Naive thymus-derived CD4-positive, alpha-beta T cell (primary cell): Measurements from ENCODE around the gene APP. TPM values are rescaled to one million over a fixed set of nuclear protein-coding genes. Genes with fewer than 3 reads are reported as not detected.
A peak's percentile ranks its signal among the peaks of the same experiment; 100 is the strongest.

Source experiments
- ATAC-seq: fragments of 150-1000 bp; cut with Tn5 transposase; 2 replicates; pipeline ENCODE4 v1.10.0; 2021; ENCODE audit warnings: mild to moderate bottlenecking, moderate library complexity
- CTCF ChIA-PET: fragments of 350-600 bp; sonication (Branson Sonifier 250); formaldehyde crosslinking; loops from one replicate; lab custom pipeline; 2021; ENCODE audit warnings: antibody characterized with exemption; lab: Charles Lee
- POLR2A ChIA-PET: fragments of 350-600 bp; sonication (Branson Sonifier 250); formaldehyde crosslinking; loops from one replicate; lab custom pipeline; 2021; ENCODE audit warnings: antibody characterized with exemption, inconsistent platforms; lab: Charles Lee
- DNase-seq, 9 donors: peaks; one replicate each; pipeline versions ENCODE4 v3.0.0 to v3.0.0-alpha.2; 2020 to 2022; ENCODE audit warnings: mixed read lengths in 1 of 9
- H3K27ac ChIP-seq: one replicate; pipeline ENCODE4 v1.7.0; 2013; ENCODE audit warnings: mild to moderate bottlenecking, low read depth, low read length, moderate library complexity
- H3K27me3 ChIP-seq, 2 donors: one replicate each; pipeline ENCODE4 v1.7.0; 2013; ENCODE audit warnings: low read length in 2 of 2, mild to moderate bottlenecking in 2 of 2, moderate library complexity in 2 of 2; ENCODE audit not compliant: control insufficient read depth in 2 of 2, insufficient read depth in 2 of 2
- H3K36me3 ChIP-seq, 3 experiments: 1 replicate in 2 of 3; 2 replicates in 1 of 3; pipeline ENCODE4 v1.7.0; 2013; ENCODE audit warnings: low read length in 3 of 3, mild to moderate bottlenecking in 3 of 3, moderate library complexity in 1 of 3; ENCODE audit not compliant: insufficient read depth in 3 of 3, control insufficient read depth in 2 of 3
- H3K4me1 ChIP-seq, 2 donors: one replicate each; pipeline ENCODE4 v1.7.0; 2013; ENCODE audit warnings: low read length in 2 of 2, mild to moderate bottlenecking in 2 of 2, moderate library complexity in 1 of 2; ENCODE audit not compliant: control insufficient read depth in 2 of 2, insufficient read depth in 2 of 2
- H3K4me3 ChIP-seq: 2 replicates; pipeline ENCODE4 v1.7.0; 2013; ENCODE audit warnings: mild to moderate bottlenecking, low read length
- H3K9me3 ChIP-seq, 3 experiments: 1 replicate in 2 of 3; 2 replicates in 1 of 3; pipeline ENCODE4 v1.7.0; 2013; ENCODE audit warnings: low read length in 3 of 3; ENCODE audit not compliant: control insufficient read depth in 2 of 3
- H3K27ac Mint-ChIP-seq, 9 donors: one replicate each; pipeline ENCODE4 v1.8.0; 2020 to 2022; ENCODE audit warnings: mixed read lengths in 9 of 9, mild to moderate bottlenecking in 8 of 9, moderate library complexity in 5 of 9, inconsistent platforms in 2 of 9
- H3K27me3 Mint-ChIP-seq, 5 donors: one replicate each; pipeline ENCODE4 v1.8.0; 2021 to 2022; ENCODE audit warnings: mixed read lengths in 5 of 5, mild to moderate bottlenecking in 1 of 5
- H3K36me3 Mint-ChIP-seq, 5 donors: one replicate each; pipeline ENCODE4 v1.8.0; 2020 to 2022; ENCODE audit warnings: mixed read lengths in 5 of 5, mild to moderate bottlenecking in 3 of 5, inconsistent platforms in 1 of 5
- H3K4me1 Mint-ChIP-seq, 7 donors: one replicate each; pipeline ENCODE4 v1.8.0; 2020 to 2022; ENCODE audit warnings: mixed read lengths in 7 of 7, mild to moderate bottlenecking in 3 of 7, inconsistent platforms in 1 of 7
- H3K4me3 Mint-ChIP-seq, 10 donors: one replicate each; pipeline ENCODE4 v1.8.0; 2020 to 2022; ENCODE audit warnings: mild to moderate bottlenecking in 10 of 10, mixed read lengths in 10 of 10, moderate library complexity in 6 of 10, inconsistent platforms in 2 of 10
- H3K9me3 Mint-ChIP-seq, 11 donors: one replicate each; pipeline ENCODE4 v1.8.0; 2020 to 2022; ENCODE audit warnings: mixed read lengths in 11 of 11, mild to moderate bottlenecking in 4 of 11, inconsistent platforms in 1 of 11, moderate library complexity in 1 of 11
- intact Hi-C, 2 donors: fragments of 100-400 bp; cut with micrococcal nuclease; formaldehyde crosslinking; loops; one replicate each; pipeline ENCODE4 v1.15.1; 2023
- polyA plus RNA-seq, 2 donors: library from polyadenylated mRNA; unstranded; fragments of 300-500 nt; fragmentation: Illumina TruSeq; gene quantifications; one replicate each; pipeline ENCODE4 v1.2.3, GENCODE V29; 2021
- total RNA-seq, 6 experiments: library from RNA in 5 of 6; stranded (reverse) in 5 of 6; gene quantifications; 1 replicate in 5 of 6; 2 replicates in 1 of 6; pipeline ENCODE4 v1.2.3 and lab custom pipeline; 2021 to 2026

The APP gene
- total and polyA plus RNA-seq, 7 experiments from 2014 or later: 19.8 to 68.0 (median 54.9) TPM

DNA sequence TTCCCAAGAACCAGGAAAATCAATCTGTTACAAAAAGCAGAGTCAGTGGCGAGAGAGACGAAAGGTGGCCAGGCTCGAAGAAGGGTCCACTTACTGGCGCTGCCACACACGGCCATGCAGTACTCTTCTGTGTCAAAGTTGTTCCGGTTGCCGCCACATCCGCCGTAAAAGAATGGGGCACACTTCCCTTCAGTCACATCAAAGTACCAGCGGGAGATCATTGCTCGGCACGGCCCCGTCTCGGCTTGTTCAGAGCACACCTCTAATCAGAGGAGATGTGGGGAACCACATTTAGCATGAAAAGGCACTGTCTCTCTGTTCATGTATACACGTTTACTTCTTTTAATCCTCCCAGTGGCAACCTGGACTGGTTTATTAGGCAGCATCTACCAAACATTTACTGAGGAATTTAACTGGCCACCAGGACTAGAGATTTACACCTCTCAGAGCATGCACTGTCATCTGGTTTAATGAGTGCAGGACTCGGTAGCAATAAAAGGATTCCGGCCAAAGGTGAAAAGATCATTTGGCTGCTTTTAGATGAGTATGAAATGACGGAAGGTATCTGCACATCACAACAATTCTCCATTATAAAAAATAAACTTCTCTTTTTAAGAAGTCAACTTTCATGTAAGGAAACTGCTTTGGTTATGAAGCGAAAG lies 170.5 kb downstream of the APP start:
- peak overlapping the region in 4 of 9 donors; percentile 4 to 39 (median 18) for H3K27ac Mint-ChIP-seq
- Histone ChIP-seq H3K36me3 (no peaks in the 10 kb centered on the region), H3K4me3 (peak overlapping the region; percentile 12), H3K9me3 (no peaks in the 10 kb centered on the region), H3K4me1 (no peaks in the 10 kb centered on the region), H3K27me3 (no peaks in the 10 kb centered on the region), H3K27ac (no peak overlapping the region)
- intact Hi-C loops: loop anchor here in 1 of 2 donors (5.0 kb wide), 2 partner anchors 33 to 167 kb away; no protein-coding TSS in a partner anchor
- ATAC-seq (peak; percentile 82), DNase-seq (peak in 8 of 9 donors; percentile 16 to 64 (median 40))
- POLR2A ChIA-PET: no interaction called here
- H3K36me3 Mint-ChIP-seq: peaks cover 2 to 33% (median 15%) of the 10 kb centered on the region in 5 donors
- H3K9me3 Mint-ChIP-seq: no peaks in the 10 kb centered on the region
- peak overlapping the region; percentile 43 to 73 (median 61) for H3K4me3 Mint-ChIP-seq
- CTCF ChIA-PET: no interaction called here
- no peaks in the 10 kb centered on the region for H3K27me3 Mint-ChIP-seq
- peaks cover 2 to 18% (median 11%) of the 10 kb centered on the region in 7 donors for H3K4me1 Mint-ChIP-seq

DNA sequence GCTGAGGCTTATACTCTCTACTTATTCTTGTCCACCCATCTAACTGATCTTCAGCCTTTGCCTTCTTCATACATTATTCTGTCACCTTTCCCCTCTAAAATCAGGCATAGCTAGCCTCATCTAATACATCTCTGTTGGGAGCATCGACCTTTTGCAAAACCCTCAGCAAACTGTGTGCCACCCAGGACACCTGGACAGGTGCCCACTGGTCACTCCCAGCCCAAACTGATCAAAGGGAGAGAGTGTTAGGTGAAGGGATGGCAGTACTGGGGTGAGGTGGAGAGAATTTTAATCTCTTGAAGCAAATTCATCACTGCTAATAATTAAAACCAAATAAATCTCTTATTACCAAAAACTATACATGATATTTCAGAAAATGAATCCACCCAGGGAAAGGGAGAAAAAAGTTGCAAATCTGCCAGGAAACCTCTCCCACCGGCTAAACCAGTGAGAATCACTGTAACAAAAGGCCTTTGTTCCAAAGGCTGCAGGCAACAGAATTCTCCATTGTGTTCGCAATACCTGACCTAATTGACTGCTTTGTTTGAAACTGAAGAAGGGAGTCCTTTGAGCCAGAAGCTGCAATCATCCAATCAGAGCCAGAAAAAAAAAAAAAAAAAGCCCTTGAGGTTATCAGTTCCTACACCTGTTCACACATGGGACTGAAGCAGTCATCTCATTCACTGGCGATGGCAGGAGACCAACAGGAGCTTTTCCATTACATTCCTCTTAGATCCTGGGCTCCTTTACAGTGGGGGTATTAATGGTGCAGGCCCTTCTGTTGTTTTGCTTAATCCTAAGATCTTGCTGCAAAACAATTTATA lies 172.6 kb downstream of the APP start:
- Histone ChIP-seq H3K27me3 (no peaks in the 10 kb centered on the region), H3K36me3 (no peaks in the 10 kb centered on the region), H3K9me3 (no peaks in the 10 kb centered on the region), H3K4me1 (no peaks in the 10 kb centered on the region), H3K27ac (no peak overlapping the region), H3K4me3 (no peak overlapping the region)
- no peak for DNase-seq
- H3K36me3 Mint-ChIP-seq: peaks cover 0 to 45% (median 15%) of the 10 kb centered on the region in 5 donors
- intact Hi-C loops: no loop called here
- H3K4me3 Mint-ChIP-seq: no peak overlapping the region
- H3K27me3 Mint-ChIP-seq: no peaks in the 10 kb centered on the region
- POLR2A ChIA-PET: no interaction called here
- peaks cover 2 to 18% (median 11%) of the 10 kb centered on the region in 7 donors for H3K4me1 Mint-ChIP-seq
- no peak overlapping the region for H3K27ac Mint-ChIP-seq
- no peaks in the 10 kb centered on the region for H3K9me3 Mint-ChIP-seq
- no peak for ATAC-seq
- CTCF ChIA-PET: no interaction called here

DNA sequence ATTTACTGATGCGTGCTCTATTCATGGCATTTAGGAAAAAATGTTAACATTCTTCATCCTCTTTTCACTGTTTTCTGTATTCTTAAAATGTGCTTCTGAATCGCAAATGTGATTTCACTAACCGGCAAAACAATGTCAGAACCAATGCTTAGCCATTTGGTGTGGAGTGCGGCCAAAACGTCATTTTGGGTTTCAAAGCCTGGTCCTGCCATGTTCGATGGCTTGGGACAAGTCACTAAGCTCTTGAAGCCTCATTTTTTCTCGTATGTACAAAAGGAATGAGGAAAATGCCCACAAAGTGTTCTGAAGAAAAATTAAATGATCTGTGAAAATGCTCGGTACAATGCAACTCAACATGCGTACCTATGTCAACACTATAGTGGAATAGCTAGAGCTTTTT lies 175.3 kb downstream of the APP start:
- Mint-ChIP-seq H3K9me3 (no peaks in the 10 kb centered on the region), H3K27me3 (no peaks in the 10 kb centered on the region), H3K27ac (no peak overlapping the region), H3K4me1 (peaks cover 0 to 11% (median 9%) of the 10 kb centered on the region in 7 donors), H3K36me3 (peaks cover 0 to 52% (median 19%) of the 10 kb centered on the region in 5 donors), H3K4me3 (no peak overlapping the region)
- H3K27ac ChIP-seq: no peak overlapping the region
- no peak overlapping the region for H3K4me3 ChIP-seq
- ChIA-PET CTCF (no interaction called here), POLR2A (no interaction called here)
- no peak for ATAC-seq
- no peaks in the 10 kb centered on the region for H3K36me3 ChIP-seq
- H3K4me1 ChIP-seq: no peaks in the 10 kb centered on the region
- no peaks in the 10 kb centered on the region for H3K9me3 ChIP-seq
- intact Hi-C loops: no loop called here
- no peaks in the 10 kb centered on the region for H3K27me3 ChIP-seq
- DNase-seq: no peak

DNA sequence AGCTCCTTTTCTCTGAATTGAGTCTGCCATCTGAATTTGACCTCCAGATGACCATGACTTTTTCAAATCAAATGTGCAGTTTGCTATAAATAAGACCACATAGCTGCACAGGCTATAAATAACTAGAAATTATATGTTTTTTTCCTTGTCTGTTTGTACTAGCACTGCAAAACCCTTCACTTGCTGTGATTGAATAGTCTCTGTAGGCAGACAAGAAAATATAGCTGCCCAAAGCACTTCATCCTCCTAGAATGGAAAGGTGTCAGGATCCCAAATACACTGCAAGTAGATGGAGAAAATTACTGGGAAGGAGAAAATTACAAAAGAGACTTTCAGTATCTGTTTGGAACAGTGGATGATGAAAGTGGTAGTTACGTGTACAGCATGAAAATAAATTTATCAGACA lies 175.8 kb downstream of the APP start:
- no peaks in the 10 kb centered on the region for H3K9me3 Mint-ChIP-seq
- Histone ChIP-seq H3K27me3 (no peaks in the 10 kb centered on the region), H3K9me3 (no peaks in the 10 kb centered on the region), H3K4me3 (no peak overlapping the region), H3K36me3 (no peaks in the 10 kb centered on the region), H3K4me1 (no peaks in the 10 kb centered on the region), H3K27ac (no peak overlapping the region)
- peaks cover 0 to 55% (median 17%) of the 10 kb centered on the region in 5 donors for H3K36me3 Mint-ChIP-seq
- H3K27ac Mint-ChIP-seq: no peak overlapping the region
- CTCF ChIA-PET: no interaction called here
- POLR2A ChIA-PET: no interaction called here
- peaks cover 0 to 6% (median 4%) of the 10 kb centered on the region in 7 donors for H3K4me1 Mint-ChIP-seq
- H3K4me3 Mint-ChIP-seq: no peak overlapping the region
- H3K27me3 Mint-ChIP-seq: no peaks in the 10 kb centered on the region
- intact Hi-C loops: no loop called here
- DNase-seq (no peak), ATAC-seq (no peak)

DNA sequence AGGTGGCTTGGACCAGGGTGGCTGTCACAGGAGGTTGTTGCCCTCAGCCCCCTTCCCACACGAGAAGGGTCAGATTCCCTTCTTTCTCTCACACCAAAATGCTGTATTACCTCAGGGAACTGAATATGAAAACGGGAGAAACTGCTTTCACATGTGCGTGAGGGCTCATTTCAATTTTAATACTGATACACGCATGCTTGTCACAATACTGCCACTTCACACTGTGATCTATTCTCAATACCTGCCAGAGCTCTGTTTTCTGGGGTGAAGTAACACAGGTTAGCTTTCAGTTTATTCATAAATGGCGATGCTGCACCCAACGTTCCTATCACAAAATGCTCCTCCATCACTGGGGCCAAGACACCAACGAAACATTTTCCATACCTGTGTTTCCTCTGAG lies 181.8 kb downstream of the APP start:
- ATAC-seq (no peak), DNase-seq (no peak)
- H3K27ac ChIP-seq: no peak overlapping the region
- no peaks in the 10 kb centered on the region for H3K27me3 Mint-ChIP-seq
- H3K4me1 Mint-ChIP-seq: peaks cover 0 to 2% (median 0%) of the 10 kb centered on the region in 7 donors
- H3K27ac Mint-ChIP-seq: no peak overlapping the region
- H3K27me3 ChIP-seq: no peaks in the 10 kb centered on the region
- H3K9me3 Mint-ChIP-seq: no peaks in the 10 kb centered on the region
- no peak overlapping the region for H3K4me3 Mint-ChIP-seq
- H3K36me3 Mint-ChIP-seq: peaks cover 0 to 42% (median 18%) of the 10 kb centered on the region in 5 donors
- no peaks in the 10 kb centered on the region for H3K9me3 ChIP-seq
- no peak overlapping the region for H3K4me3 ChIP-seq
- intact Hi-C loops: no loop called here
- peaks cover 0 to 2% (median 0%) of the 10 kb centered on the region in 3 experiments for H3K36me3 ChIP-seq
- no peaks in the 10 kb centered on the region for H3K4me1 ChIP-seq
- ChIA-PET POLR2A (no interaction called here), CTCF (no interaction called here)

DNA sequence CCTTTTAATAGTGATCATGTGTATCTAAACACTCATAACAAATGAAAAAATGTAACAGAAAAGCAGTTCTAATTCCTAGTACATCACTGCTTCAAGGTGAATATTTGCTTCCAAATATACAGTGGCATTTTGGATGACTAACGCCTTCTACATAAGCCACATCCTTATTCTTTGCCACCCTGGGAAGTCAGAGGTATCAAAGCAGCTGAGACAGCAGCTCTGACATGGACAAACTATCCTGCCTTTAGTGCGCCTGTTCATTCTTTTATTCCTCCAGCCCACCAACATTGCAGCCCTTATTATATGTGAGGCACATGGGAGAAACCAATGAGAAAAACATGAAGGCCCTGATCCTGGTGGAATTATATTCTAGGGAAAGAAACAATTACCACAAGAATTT lies 183.0 kb downstream of the APP start:
- DNase-seq: no peak
- Mint-ChIP-seq H3K4me3 (no peak overlapping the region), H3K27me3 (no peaks in the 10 kb centered on the region), H3K36me3 (peaks cover 0 to 39% (median 18%) of the 10 kb centered on the region in 5 donors), H3K4me1 (peaks cover 0 to 2% (median 0%) of the 10 kb centered on the region in 7 donors), H3K9me3 (no peaks in the 10 kb centered on the region), H3K27ac (no peak overlapping the region)
- ChIA-PET POLR2A (no interaction called here), CTCF (no interaction called here)
- H3K9me3 ChIP-seq: no peaks in the 10 kb centered on the region
- H3K4me3 ChIP-seq: no peak overlapping the region
- H3K27ac ChIP-seq: no peak overlapping the region
- ATAC-seq: no peak
- no peaks in the 10 kb centered on the region for H3K27me3 ChIP-seq
- no peaks in the 10 kb centered on the region for H3K4me1 ChIP-seq
- intact Hi-C loops: no loop called here
- H3K36me3 ChIP-seq: peaks cover 0 to 2% (median 0%) of the 10 kb centered on the region in 3 experiments
